Activated T-helper 1 cell treated with anti-CD3 and anti-CD28 coated beads, Interleukin-12 subunit alpha, Interleukin-12 subunit beta, Interleukin-2, Interleukin-4 antibody, amounts not matched to agents 30 ng/mL and 10 ng/mL and 1 ng/mL, durations not matched to agents 14 hours and 24 hours and 36 hours (primary cell): ENCODE measurements around the gene DHRS11. TPM values are rescaled to one million over a fixed set of nuclear protein-coding genes. Genes with fewer than 3 reads are reported as not detected.

Experiments used
- DNase-seq: peaks from one replicate; pipeline ENCODE4 v3.0.0; 2021; ENCODE audit warnings: low spot score
- H3K27ac Mint-ChIP-seq: one replicate; pipeline ENCODE4 v1.8.0; 2021; ENCODE audit warnings: mild to moderate bottlenecking, mixed read lengths
- H3K27me3 Mint-ChIP-seq: one replicate; pipeline ENCODE4 v1.8.0; 2022; ENCODE audit warnings: mild to moderate bottlenecking, moderate library complexity, mixed read lengths; ENCODE audit not compliant: insufficient read depth
- H3K36me3 Mint-ChIP-seq: one replicate; pipeline ENCODE4 v1.8.0; 2021; ENCODE audit warnings: low read depth, mixed read lengths
- H3K4me1 Mint-ChIP-seq: one replicate; pipeline ENCODE4 v1.8.0; 2021; ENCODE audit warnings: low read depth, mixed read lengths
- H3K4me3 Mint-ChIP-seq: one replicate; pipeline ENCODE4 v1.8.0; 2021; ENCODE audit warnings: mild to moderate bottlenecking, moderate library complexity, mixed read lengths
- H3K9me3 Mint-ChIP-seq: one replicate; pipeline ENCODE4 v1.8.0; 2021; ENCODE audit warnings: mixed read lengths
- intact Hi-C: fragments of 100-400 bp; cut with micrococcal nuclease; formaldehyde crosslinking; loops from one replicate; pipeline ENCODE4 v1.15.1; 2024
- total RNA-seq: library from RNA; stranded (reverse); gene quantifications from 2 replicates; pipeline ENCODE4 v1.2.3, GENCODE V29; 2022

Gene DHRS11
- total RNA-seq, 1 donor from 2014 or later, result 16.4 TPM

DNA sequence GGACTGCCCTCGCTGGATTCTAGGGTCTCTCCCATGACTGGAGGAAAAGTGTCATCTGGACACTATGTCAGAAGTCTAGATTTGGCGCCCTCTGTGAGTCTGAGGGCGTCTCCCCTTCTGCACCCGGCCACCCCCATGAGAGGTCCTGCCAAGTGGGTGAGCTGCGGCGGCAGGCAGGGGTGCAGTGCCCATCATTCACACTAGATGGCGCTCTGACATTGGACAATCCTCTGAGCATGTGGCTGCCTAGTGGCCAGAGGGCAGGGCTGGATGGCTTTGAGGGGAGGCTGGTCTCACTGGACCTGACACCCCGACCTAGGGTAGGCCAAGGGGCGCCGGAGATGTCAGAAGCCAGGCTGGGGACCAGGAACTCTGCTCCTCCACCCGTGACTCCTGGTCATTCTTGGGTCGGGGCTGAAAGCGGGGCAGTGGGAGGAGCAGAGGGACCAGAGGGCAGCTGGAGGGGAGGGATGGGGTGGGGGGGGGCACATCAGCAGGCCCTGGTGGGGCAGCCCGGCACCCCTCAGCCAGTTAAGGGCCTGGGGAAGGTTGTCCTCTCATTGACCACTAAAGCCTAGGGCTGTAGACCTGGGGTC, 37.7 kb downstream of the DHRS11 start:
- intact Hi-C loops, result loop anchor here (1.0 to 5.0 kb wide), 7 partner anchors 26 to 608 kb away; partner anchors contain the start of gene AATF
- H3K9me3 Mint-ChIP-seq, result no peaks in the 10 kb centered on the region
- peaks cover 16% of the 10 kb centered on the region for H3K27me3 Mint-ChIP-seq
- no peak overlapping the region for H3K4me3 Mint-ChIP-seq
- H3K4me1 Mint-ChIP-seq, result no peaks in the 10 kb centered on the region
- peak; percentile 70 for DNase-seq
- H3K36me3 Mint-ChIP-seq, result no peaks in the 10 kb centered on the region
- no peak overlapping the region for H3K27ac Mint-ChIP-seq

GRCh38 chr17:36629970-36630502, 38.4 kb downstream of the DHRS11 start:
- Mint-ChIP-seq H3K27me3 (peaks cover 17% of the 10 kb centered on the region), H3K27ac (no peak overlapping the region)

DNA sequence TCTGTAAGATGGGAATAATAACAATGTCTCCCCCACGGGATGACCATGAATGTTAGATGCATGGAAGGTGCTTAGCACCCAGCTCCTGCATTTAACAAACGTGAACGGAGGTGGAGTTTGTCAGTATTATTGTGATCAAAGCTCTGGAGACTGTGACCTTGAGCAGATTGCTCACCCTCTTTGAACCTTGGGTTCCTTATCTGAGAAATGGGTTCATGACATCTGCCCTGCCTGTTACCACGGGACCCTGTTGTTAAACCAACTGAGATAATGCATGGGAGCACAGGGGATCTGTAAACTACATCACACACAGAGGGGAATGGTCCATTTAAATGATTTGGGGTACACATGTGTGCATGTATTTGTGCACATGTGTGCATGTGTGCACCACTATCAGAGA, 39.3 kb downstream of the DHRS11 start:
- Mint-ChIP-seq H3K27me3 (peaks cover 19% of the 10 kb centered on the region), H3K4me1 (no peaks in the 10 kb centered on the region), H3K9me3 (no peaks in the 10 kb centered on the region), H3K4me3 (no peak overlapping the region), H3K27ac (no peak overlapping the region), H3K36me3 (no peaks in the 10 kb centered on the region)
- no peak for DNase-seq
- intact Hi-C loops, result no loop called here

More at GRCh38 chr17:36629970-36630502, 38.4 kb downstream of the DHRS11 start:
- no peak for DNase-seq
- Mint-ChIP-seq H3K4me3 (no peak overlapping the region), H3K9me3 (no peaks in the 10 kb centered on the region), H3K36me3 (no peaks in the 10 kb centered on the region), H3K4me1 (no peaks in the 10 kb centered on the region)
- intact Hi-C loops, result loop anchor here (1.0 to 5.0 kb wide), 7 partner anchors 27 to 607 kb away; partner anchors contain the start of gene AATF

DNA sequence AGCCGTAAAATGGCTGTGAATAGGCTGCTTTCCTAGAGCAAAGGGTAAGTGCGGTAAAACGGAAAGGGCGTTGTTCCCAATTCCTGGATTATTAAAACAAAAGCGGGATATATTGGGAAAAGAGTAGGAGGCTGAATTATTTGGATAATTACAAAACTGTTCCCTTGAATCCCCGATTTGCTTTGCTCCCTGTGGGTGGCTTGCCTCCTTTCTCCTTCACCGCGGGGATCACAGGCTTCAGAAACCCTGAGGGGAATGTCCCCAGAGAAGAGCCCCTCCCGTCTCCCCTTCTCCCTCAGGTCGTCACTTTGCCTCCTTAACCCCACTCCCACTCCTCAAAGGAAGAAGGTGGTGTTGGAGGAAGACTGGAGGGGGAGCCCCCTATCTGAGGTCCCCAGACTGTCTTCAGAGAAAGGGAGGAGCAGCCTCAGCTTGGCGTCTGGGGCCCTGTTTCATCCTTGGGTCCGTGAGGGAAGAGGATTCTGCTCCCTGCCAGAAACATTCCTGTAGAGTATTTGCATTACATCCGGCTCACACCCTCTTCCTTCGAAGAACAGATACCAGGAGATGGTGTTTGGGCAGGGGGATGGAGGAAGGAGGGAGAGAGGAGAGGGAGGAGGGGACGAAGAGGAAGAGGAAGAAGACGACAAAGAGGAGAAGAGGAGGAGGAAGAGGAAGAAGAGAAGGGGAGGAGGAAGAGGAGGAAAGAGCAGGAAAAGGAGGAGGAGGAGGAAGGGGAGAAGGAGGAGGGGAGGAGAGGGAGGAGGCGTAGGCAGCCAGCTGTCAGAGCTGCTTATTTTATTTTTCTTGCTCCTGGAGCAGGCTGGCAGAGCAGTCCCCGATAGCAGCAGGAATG, 41.5 kb downstream of the DHRS11 start:
- Mint-ChIP-seq H3K36me3 (no peaks in the 10 kb centered on the region), H3K27ac (no peak overlapping the region), H3K27me3 (peaks cover 21% of the 10 kb centered on the region), H3K4me3 (no peak overlapping the region), H3K4me1 (no peaks in the 10 kb centered on the region), H3K9me3 (no peaks in the 10 kb centered on the region)
- intact Hi-C loops, result no loop called here
- no peak for DNase-seq

- Mint-ChIP-seq H3K27ac (no peak overlapping the region), H3K27me3 (peaks cover 60% of the 10 kb centered on the region)
These were observed 48.7 kb downstream of the DHRS11 start for GRCh38 chr17:36640346-36640745.

DNA sequence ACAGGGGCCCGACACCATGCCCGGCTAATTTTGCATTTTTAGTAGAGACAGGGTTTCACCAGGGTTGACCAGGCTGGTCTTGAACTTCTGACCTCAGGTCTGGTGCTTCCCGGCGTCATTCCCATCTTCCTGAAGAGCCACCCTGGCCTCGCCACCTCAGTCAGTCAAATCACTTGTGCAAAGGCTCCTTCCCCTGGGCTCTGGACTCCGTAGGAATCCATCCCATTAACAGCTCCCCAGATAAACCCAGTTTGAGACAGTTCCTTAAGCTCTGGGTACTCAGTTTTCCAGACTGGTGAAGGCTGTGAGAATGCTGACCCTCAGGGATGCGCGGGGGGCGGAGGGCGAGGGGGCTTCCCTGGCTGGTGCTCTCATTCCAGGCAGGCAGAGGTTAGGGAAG, 49.2 kb downstream of the DHRS11 start:
- peaks cover 63% of the 10 kb centered on the region for H3K27me3 Mint-ChIP-seq
- H3K36me3 Mint-ChIP-seq, result no peaks in the 10 kb centered on the region
- intact Hi-C loops, result loop anchor here (5.0 kb wide), 1 partner anchor 291 kb away; no protein-coding TSS in a partner anchor
- DNase-seq, result no peak
- no peak overlapping the region for H3K4me3 Mint-ChIP-seq
- H3K9me3 Mint-ChIP-seq, result no peaks in the 10 kb centered on the region
- H3K4me1 Mint-ChIP-seq, result peaks cover 14% of the 10 kb centered on the region
- H3K27ac Mint-ChIP-seq, result no peak overlapping the region

More at GRCh38 chr17:36640346-36640745, 48.7 kb downstream of the DHRS11 start:
- Mint-ChIP-seq H3K36me3 (no peaks in the 10 kb centered on the region), H3K4me3 (no peak overlapping the region), H3K4me1 (peaks cover 14% of the 10 kb centered on the region), H3K9me3 (no peaks in the 10 kb centered on the region)
- intact Hi-C loops, result loop anchor here (5.0 kb wide), 1 partner anchor 292 kb away; no protein-coding TSS in a partner anchor
- no peak for DNase-seq

DNA sequence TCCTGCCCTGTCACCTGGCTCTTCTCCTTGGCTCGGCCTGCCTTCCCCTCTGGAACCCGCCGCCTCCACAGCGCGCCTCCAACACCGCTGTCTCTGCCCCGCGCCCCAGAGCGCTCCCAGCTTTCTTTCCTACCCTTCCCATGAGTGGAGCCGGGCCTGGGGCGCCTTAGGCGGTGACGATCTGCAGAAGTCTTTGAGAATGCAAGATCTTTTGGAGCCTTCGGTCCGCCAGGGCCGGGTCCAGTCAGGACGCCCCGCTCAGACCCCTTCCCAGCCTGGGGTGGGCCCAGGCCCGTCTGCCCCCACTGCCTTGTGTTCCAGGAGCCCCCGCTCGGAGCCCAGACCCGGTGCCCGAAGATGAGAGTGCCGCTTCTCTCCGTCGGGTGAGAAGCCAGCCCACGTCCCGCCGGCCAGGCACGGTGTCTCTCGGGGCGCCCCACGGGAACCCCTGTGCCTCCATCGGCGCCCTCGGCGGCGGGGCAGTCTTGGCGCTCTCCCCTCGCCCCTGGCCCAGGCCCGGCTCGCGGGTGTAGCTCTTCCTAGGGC, 49.7 kb downstream of the DHRS11 start:
- intact Hi-C loops, result loop anchor here (5.0 kb wide), 1 partner anchor 291 kb away; no protein-coding TSS in a partner anchor
- Mint-ChIP-seq H3K27ac (no peak overlapping the region), H3K4me1 (peaks cover 14% of the 10 kb centered on the region), H3K4me3 (no peak overlapping the region), H3K27me3 (peaks cover 63% of the 10 kb centered on the region), H3K9me3 (no peaks in the 10 kb centered on the region), H3K36me3 (no peaks in the 10 kb centered on the region)
- no peak for DNase-seq

DNA sequence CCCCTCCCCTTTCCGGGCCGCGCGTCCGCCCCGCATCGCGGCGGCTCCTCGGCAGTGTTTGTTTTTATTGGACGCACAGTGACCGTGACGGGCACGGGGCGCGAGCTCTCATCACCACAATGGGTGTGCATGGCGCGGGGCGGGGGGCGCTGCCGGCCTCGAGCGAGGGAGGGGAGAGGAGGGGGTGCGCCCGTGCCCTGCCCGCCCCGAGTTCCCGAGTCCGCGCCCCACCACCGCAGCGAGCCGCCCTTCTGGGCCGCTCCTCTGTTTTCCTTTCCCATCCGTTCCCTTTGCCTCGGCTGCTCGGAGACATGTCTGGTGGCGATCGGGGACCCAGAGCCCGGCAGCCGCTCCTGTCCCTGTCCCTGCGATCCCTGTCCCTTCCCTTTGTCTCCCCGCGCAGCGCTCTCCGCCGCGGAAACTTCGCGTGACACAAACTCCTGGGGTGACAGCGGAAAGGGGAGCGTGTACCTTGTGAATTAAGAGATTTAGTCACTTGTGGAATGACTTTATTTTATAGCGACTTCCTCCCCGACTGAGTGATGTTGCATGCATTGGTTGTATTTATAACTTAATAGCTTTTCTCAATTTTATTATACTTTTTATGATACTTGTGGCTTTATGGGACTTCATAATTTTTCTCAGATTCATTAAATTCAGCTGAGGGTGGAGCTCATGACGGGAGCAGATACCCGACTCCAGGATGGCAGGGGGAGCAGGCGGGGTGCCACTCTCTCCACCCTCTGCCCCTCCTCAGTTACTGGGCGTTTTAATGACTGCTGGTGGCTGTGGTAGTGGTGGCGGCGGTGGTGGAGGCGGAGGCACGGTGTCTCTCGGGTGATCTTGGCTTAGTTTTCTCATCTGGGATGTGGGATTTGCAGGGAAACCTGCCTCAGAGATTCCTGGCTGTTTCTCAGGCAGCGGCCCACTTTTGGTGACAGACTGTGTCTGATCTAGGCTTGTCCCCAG, 50.5 kb downstream of the DHRS11 start:
- Mint-ChIP-seq H3K9me3 (no peaks in the 10 kb centered on the region), H3K36me3 (no peaks in the 10 kb centered on the region), H3K27ac (peak overlapping the region; percentile 40), H3K27me3 (peaks cover 65% of the 10 kb centered on the region), H3K4me1 (peaks cover 14% of the 10 kb centered on the region), H3K4me3 (peak overlapping the region; percentile 79)
- no peak for DNase-seq
- intact Hi-C loops, result loop anchor here (5.0 kb wide), 1 partner anchor 290 kb away; no protein-coding TSS in a partner anchor

- peaks cover 64% of the 10 kb centered on the region for H3K27me3 Mint-ChIP-seq
- intact Hi-C loops, result loop anchor here (5.0 kb wide), 1 partner anchor 289 kb away; no protein-coding TSS in a partner anchor
- H3K4me3 Mint-ChIP-seq, result no peak overlapping the region
- DNase-seq, result no peak
- H3K36me3 Mint-ChIP-seq, result no peaks in the 10 kb centered on the region
- H3K9me3 Mint-ChIP-seq, result no peaks in the 10 kb centered on the region
- H3K4me1 Mint-ChIP-seq, result peaks cover 14% of the 10 kb centered on the region
- no peak overlapping the region for H3K27ac Mint-ChIP-seq
These were observed 51.5 kb downstream of the DHRS11 start for GRCh38 chr17:36643086-36643685.

GRCh38 chr17:36645422-36645821, 53.7 kb downstream of the DHRS11 start:
- no peak overlapping the region for H3K4me3 Mint-ChIP-seq
- no peak overlapping the region for H3K27ac Mint-ChIP-seq
- peaks cover 56% of the 10 kb centered on the region for H3K27me3 Mint-ChIP-seq
- intact Hi-C loops, result no loop called here
- peaks cover 14% of the 10 kb centered on the region for H3K4me1 Mint-ChIP-seq
- H3K36me3 Mint-ChIP-seq, result no peaks in the 10 kb centered on the region
- H3K9me3 Mint-ChIP-seq, result no peaks in the 10 kb centered on the region
- DNase-seq, result no peak

GRCh38 chr17:36647636-36648035, 56.0 kb downstream of the DHRS11 start:
- H3K9me3 Mint-ChIP-seq, result no peaks in the 10 kb centered on the region
- no peak for DNase-seq
- intact Hi-C loops, result no loop called here
- H3K4me1 Mint-ChIP-seq, result peaks cover 8% of the 10 kb centered on the region
- H3K27me3 Mint-ChIP-seq, result peaks cover 47% of the 10 kb centered on the region
- H3K36me3 Mint-ChIP-seq, result no peaks in the 10 kb centered on the region
- H3K27ac Mint-ChIP-seq, result no peak overlapping the region
- H3K4me3 Mint-ChIP-seq, result no peak overlapping the region
